Esophagus muscularis mucosa (tissue), 4 donors: Measurements from ENCODE around the gene PFDN2. TPM values are rescaled to one million over a fixed set of nuclear protein-coding genes. Genes with fewer than 3 reads are reported as not detected.

ENCODE experiments used
- DNase-seq: peaks from one replicate; pipeline ENCODE4 v3.0.0-alpha.2; 2017; ENCODE audit errors: extremely low spot score
- H3K27ac ChIP-seq, 4 donors: fragments of 200-600 bp; sonication (generic); replicated peaks in 1 of 4; 1 replicate in 3 of 4; 2 replicates in 1 of 4; pipeline ENCODE4 v1.5.1; 2016 to 2019; ENCODE audit warnings: mild to moderate bottlenecking in 1 of 4
- H3K27me3 ChIP-seq, 4 donors: fragments of 200-600 bp; sonication (generic); one replicate each; pipeline versions ENCODE4 v1.5.1 to v1.6.0; 2016 to 2019
- H3K36me3 ChIP-seq, 4 donors: fragments of 200-600 bp; sonication (generic); one replicate each; pipeline ENCODE4 v1.5.1; 2016 to 2019
- H3K4me1 ChIP-seq, 4 donors: fragments of 200-600 bp; sonication (generic); one replicate each; pipeline ENCODE4 v1.5.1; 2016 to 2019
- H3K4me3 ChIP-seq, 4 donors: fragments of 200-600 bp; sonication (generic); 1 replicate in 2 of 4; 2 replicates in 2 of 4; pipeline ENCODE4 v1.5.1; 2016 to 2019; ENCODE audit warnings: mild to moderate bottlenecking in 4 of 4, moderate library complexity in 1 of 4
- H3K9me3 ChIP-seq, 4 donors: fragments of 200-600 bp; sonication (generic); 1 replicate in 3 of 4; 2 replicates in 1 of 4; pipeline ENCODE4 v1.5.1; 2016 to 2019
- EP300 ChIP-seq: sonication (generic); formaldehyde crosslinking; IDR thresholded peaks from one replicate; pipeline ENCODE4 v1.6.1; 2017; ENCODE audit warnings: antibody characterized with exemption
- POLR2A ChIP-seq: fragments of 450-650 bp; IDR thresholded peaks from one replicate; pipeline ENCODE4 v1.6.1; 2017; ENCODE audit warnings: antibody characterized with exemption, moderate library complexity, mild to moderate bottlenecking, low read depth
- POLR2AphosphoS5 ChIP-seq, 2 donors: sonication (generic); formaldehyde crosslinking; IDR thresholded peaks; one replicate each; pipeline ENCODE4 v1.6.1; 2017; ENCODE audit warnings: antibody characterized with exemption in 2 of 2
- WGBS: methylation state at CpG from one replicate; pipeline ENCODE4 v1.1.5; 2018; 5-methylcytosine and 5-hydroxymethylcytosine counted together
- intact Hi-C: fragments of 100-400 bp; cut with DNase I; formaldehyde crosslinking; loops from one replicate; pipeline ENCODE4 v1.15.1; 2023
- total RNA-seq, 4 donors: library from RNA; depleted of rRNA; stranded (reverse); fragments of >200 nt; gene quantifications; one replicate each; pipeline versions ENCODE4 v1.1.0 to v1.2.1, GENCODE V29; 2016
- TF ChIP-seq, protein P1 (sequence below), 3 experiments: fragments of 200-600 bp in 2 of 3; fragments of 450-650 bp in 1 of 3; sonication (generic) in 2 of 3; IDR thresholded peaks; one replicate each; pipeline ENCODE4 v1.5.1; 2017 to 2019; ENCODE audit warnings: antibody characterized with exemption in 3 of 3, mild to moderate bottlenecking in 2 of 3, moderate library complexity in 1 of 3

Gene PFDN2
- total RNA-seq, 4 donors from 2014 or later = 19.5 to 52.0 (median 40.5) TPM

- H3K36me3 ChIP-seq = peaks cover 0 to 66% (median 49%) of the 10 kb centered on the region in 4 donors
- H3K9me3 ChIP-seq = no peaks in the 10 kb centered on the region
- TF ChIP-seq EP300 = no peak
- no peak for TF ChIP-seq POLR2A
- TF ChIP-seq, protein P1, sequence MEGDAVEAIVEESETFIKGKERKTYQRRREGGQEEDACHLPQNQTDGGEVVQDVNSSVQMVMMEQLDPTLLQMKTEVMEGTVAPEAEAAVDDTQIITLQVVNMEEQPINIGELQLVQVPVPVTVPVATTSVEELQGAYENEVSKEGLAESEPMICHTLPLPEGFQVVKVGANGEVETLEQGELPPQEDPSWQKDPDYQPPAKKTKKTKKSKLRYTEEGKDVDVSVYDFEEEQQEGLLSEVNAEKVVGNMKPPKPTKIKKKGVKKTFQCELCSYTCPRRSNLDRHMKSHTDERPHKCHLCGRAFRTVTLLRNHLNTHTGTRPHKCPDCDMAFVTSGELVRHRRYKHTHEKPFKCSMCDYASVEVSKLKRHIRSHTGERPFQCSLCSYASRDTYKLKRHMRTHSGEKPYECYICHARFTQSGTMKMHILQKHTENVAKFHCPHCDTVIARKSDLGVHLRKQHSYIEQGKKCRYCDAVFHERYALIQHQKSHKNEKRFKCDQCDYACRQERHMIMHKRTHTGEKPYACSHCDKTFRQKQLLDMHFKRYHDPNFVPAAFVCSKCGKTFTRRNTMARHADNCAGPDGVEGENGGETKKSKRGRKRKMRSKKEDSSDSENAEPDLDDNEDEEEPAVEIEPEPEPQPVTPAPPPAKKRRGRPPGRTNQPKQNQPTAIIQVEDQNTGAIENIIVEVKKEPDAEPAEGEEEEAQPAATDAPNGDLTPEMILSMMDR (IDR thresholded peaks at IDR 0.05) = no peak
- TF ChIP-seq POLR2AphosphoS5 (IDR thresholded peaks at IDR 0.05) = no peak
- intact Hi-C loops = no loop called here
- peak; percentile 34 for DNase-seq
- WGBS = 54% methylated on average over 11 of the region's 14 CpGs
- peaks cover 0 to 3% (median 0%) of the 10 kb centered on the region in 4 donors for H3K27me3 ChIP-seq
- peaks cover 38 to 60% (median 51%) of the 10 kb centered on the region in 4 donors for H3K4me1 ChIP-seq
- peak overlapping the region; percentile 86 to 91 (median 88) for H3K27ac ChIP-seq
- H3K4me3 ChIP-seq = peak overlapping the region; percentile 67 to 83 (median 73)
Measured at GRCh38 chr1:161164901-161165610, 47.2 kb upstream of the PFDN2 start.

GRCh38 chr1:161163793-161164192, 46.0 kb upstream of the PFDN2 start:
- Histone ChIP-seq H3K9me3 (no peaks in the 10 kb centered on the region), H3K36me3 (peaks cover 0 to 53% (median 36%) of the 10 kb centered on the region in 4 donors), H3K27me3 (peaks cover 0 to 3% (median 0%) of the 10 kb centered on the region in 4 donors), H3K4me1 (peaks cover 42 to 66% (median 58%) of the 10 kb centered on the region in 4 donors), H3K4me3 (no peak overlapping the region), H3K27ac (no peak overlapping the region)
- DNase-seq = no peak
- TF ChIP-seq, protein P1 (IDR thresholded peaks at IDR 0.05) = no peak
- TF ChIP-seq POLR2AphosphoS5 (IDR thresholded peaks at IDR 0.05) (no peak), POLR2A (no peak)
- WGBS = 94% methylated on average over 5 of the region's 5 CpGs
- intact Hi-C loops = no loop called here

DNA sequence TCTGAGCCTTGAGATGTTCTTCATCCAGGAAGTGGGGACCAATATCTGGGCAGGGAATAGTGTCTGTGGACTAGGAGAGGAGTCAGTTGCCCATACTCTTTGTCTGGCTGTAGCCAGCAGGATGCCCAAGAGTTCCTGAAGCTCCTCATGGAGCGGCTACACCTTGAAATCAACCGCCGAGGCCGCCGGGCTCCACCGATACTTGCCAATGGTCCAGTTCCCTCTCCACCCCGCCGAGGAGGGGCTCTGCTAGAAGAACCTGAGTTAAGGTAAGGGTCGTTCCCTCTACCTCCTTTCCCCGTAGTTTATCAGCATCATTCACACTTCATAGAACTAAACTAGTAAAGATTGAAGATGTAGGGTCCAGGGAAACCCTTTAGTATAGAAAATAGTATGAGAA, 45.0 kb upstream of the PFDN2 start:
- WGBS = 90% methylated on average over 10 of the region's 10 CpGs
- peak; percentile 83 for DNase-seq
- H3K27me3 ChIP-seq = peaks cover 0 to 3% (median 0%) of the 10 kb centered on the region in 4 donors
- no peaks in the 10 kb centered on the region for H3K9me3 ChIP-seq
- intact Hi-C loops = no loop called here
- TF ChIP-seq, protein P1 (IDR thresholded peaks at IDR 0.05) = no peak
- no peak for TF ChIP-seq EP300
- no peak for TF ChIP-seq POLR2A
- TF ChIP-seq POLR2AphosphoS5 (IDR thresholded peaks at IDR 0.05) = no peak
- H3K4me1 ChIP-seq = peaks cover 44 to 65% (median 58%) of the 10 kb centered on the region in 4 donors
- H3K4me3 ChIP-seq = no peak overlapping the region
- peaks cover under 1 to 54% (median 37%) of the 10 kb centered on the region in 4 donors for H3K36me3 ChIP-seq
- H3K27ac ChIP-seq = no peak overlapping the region

GRCh38 chr1:161162052-161162451, 44.2 kb upstream of the PFDN2 start:
- H3K27me3 ChIP-seq = peaks cover 0 to 3% (median 0%) of the 10 kb centered on the region in 4 donors
- peaks cover 5 to 61% (median 42%) of the 10 kb centered on the region in 4 donors for H3K36me3 ChIP-seq
- WGBS = 87% methylated on average over 7 of the region's 7 CpGs
- no peak overlapping the region for H3K4me3 ChIP-seq
- TF ChIP-seq POLR2AphosphoS5 (IDR thresholded peaks at IDR 0.05) (no peak), POLR2A (no peak), EP300 (no peak)
- TF ChIP-seq, protein P1 (IDR thresholded peaks at IDR 0.05) = no peak
- H3K9me3 ChIP-seq = no peaks in the 10 kb centered on the region
- H3K27ac ChIP-seq = no peak overlapping the region
- intact Hi-C loops = no loop called here
- peaks cover 37 to 57% (median 51%) of the 10 kb centered on the region in 4 donors for H3K4me1 ChIP-seq
- DNase-seq = peak; percentile 55
